ENCODE results near the gene OR7E24.

DNA sequence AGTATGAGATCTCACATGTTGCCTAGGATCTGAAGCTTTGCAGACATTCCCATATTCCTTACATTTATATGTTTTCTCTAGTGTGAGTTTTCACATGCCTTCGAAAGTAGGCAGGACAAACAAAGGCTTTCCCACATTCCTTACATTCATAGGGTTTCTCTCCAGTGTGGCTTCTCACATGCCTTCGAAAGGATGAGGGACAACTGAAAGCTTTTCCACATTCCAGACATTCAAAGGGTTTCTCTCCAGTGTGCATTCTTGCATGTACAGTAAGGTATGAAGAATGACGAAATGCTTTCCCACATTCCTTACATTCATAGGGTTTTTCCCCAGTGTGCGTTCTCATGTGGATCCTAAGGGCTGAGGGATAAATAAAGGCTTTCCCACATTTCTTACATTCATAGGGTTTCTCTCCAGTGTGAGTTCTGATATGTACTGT is 44.7 kb downstream of the OR7E24 start:
- TF ChIP-seq, protein P1, sequence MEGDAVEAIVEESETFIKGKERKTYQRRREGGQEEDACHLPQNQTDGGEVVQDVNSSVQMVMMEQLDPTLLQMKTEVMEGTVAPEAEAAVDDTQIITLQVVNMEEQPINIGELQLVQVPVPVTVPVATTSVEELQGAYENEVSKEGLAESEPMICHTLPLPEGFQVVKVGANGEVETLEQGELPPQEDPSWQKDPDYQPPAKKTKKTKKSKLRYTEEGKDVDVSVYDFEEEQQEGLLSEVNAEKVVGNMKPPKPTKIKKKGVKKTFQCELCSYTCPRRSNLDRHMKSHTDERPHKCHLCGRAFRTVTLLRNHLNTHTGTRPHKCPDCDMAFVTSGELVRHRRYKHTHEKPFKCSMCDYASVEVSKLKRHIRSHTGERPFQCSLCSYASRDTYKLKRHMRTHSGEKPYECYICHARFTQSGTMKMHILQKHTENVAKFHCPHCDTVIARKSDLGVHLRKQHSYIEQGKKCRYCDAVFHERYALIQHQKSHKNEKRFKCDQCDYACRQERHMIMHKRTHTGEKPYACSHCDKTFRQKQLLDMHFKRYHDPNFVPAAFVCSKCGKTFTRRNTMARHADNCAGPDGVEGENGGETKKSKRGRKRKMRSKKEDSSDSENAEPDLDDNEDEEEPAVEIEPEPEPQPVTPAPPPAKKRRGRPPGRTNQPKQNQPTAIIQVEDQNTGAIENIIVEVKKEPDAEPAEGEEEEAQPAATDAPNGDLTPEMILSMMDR (conservative IDR thresholded peaks at IDR 0.05; ENCODE audit: low read depth, low read length) = no peak
- TF ChIP-seq EZH2 (IDR thresholded peaks at IDR 0.05; ENCODE audit: low read length, unreplicated experiment) (no peak), EZH2phosphoT487 (IDR thresholded peaks at IDR 0.05; ENCODE audit: borderline replicate concordance, low read length) (no peak)
